Pancreas (tissue), 10 donors: ENCODE measurements around the gene ANKRD9. TPM values are rescaled to one million over a fixed set of nuclear protein-coding genes. Genes with fewer than 3 reads are reported as not detected.
A peak's percentile ranks its signal among the peaks of the same experiment; 100 is the strongest.

Source experiments
- ATAC-seq, 4 donors: fragments of 200-7000 bp; cut with Tn5 transposase; one replicate each; pipeline versions ENCODE4 v1.8.0 to v1.9.1; 2020; ENCODE audit warnings: mild to moderate bottlenecking in 4 of 4, moderate library complexity in 4 of 4
- DNase-seq, 6 donors: peaks; one replicate each; pipeline ENCODE4 v3.0.0-alpha.2; 2020
- FAIRE-seq: peaks from 2 replicates; lab custom pipeline; 2012; peaks lifted over from hg19 to GRCh38; lab: Jason Lieb, UNC
- H3K27ac ChIP-seq, 4 donors: fragments of 200-600 bp; sonication (generic); 1 replicate in 3 of 4; 2 replicates in 1 of 4; pipeline versions ENCODE4 v1.5.0 to v1.8.0; 2020
- H3K27me3 ChIP-seq, 4 donors: fragments of 200-600 bp; one replicate each; pipeline ENCODE4 v1.8.0; 2021
- H3K36me3 ChIP-seq, 3 donors: fragments of 200-600 bp; sonication (generic) in 1 of 3; one replicate each; pipeline versions ENCODE4 v1.5.0 to v1.8.0; 2020 to 2021
- H3K4me1 ChIP-seq, 3 donors: fragments of 200-600 bp; one replicate each; pipeline ENCODE4 v1.8.0; 2021
- H3K4me3 ChIP-seq, 4 donors: fragments of 200-600 bp; sonication (generic) in 2 of 4; one replicate each; pipeline versions ENCODE4 v1.5.0 to v1.8.0; 2020 to 2021
- H3K9me3 ChIP-seq, 4 donors: fragments of 200-600 bp; one replicate each; pipeline ENCODE4 v1.8.0; 2021
- CTCF ChIP-seq, 4 donors: fragments of 200-600 bp; sonication (generic) in 3 of 4; IDR thresholded peaks; one replicate each; pipeline versions ENCODE4 v1.5.0 to v1.8.0; 2021; ENCODE audit warnings: antibody characterized with exemption in 4 of 4
- WGBS, 2 donors: extraction: QIAGEN DNeasy Blood & Tissue Kit; methylation state at CpG; one replicate each; pipeline ENCODE4 v1.1.7; 2013; 5-methylcytosine and 5-hydroxymethylcytosine counted together
- intact Hi-C, 3 donors: fragments of 100-400 bp; cut with DNase I; formaldehyde crosslinking; loops; one replicate each; pipeline versions ENCODE4 v1.11.1 to v1.14.2; 2022
- polyA plus RNA-seq, 2 donors: library from polyadenylated mRNA; stranded (reverse); fragments of 200-250 nt; gene quantifications; one replicate each; pipeline ENCODE4 v1.2.3, GENCODE V29; 2013
- total RNA-seq, 6 donors: library from RNA; stranded (reverse); fragmentation: NEBNext Ultra II Directional in 4 of 6; extraction: Animal tissue kit (Norgen Biotek cat#: 25700) in 4 of 6; gene quantifications; one replicate each; pipeline versions ENCODE4 v1.2.1 to v1.2.4, GENCODE V29; 2021 to 2023
- donor health status: healthy with polysubstance abuse.
- donor health status: DM: no; HTN: no; CAD: no; lungs with moderate emphysema.
- donor health status: DM: no; HTN: no; CAD: no.
- donor health status: control.
- donor health status: control.
- donor health status: Bipolar disorder and iron deficiency.
- donor health status: DM: yes; HTN: yes; CAD: no.
- donor health status: DM: no; HTN: no; CAD: no.
- donor health status: DM: no; HTN: no; CAD: no.
- donor health status: DM: yes; HTN: yes; CAD: no.

The ANKRD9 gene
- total and polyA plus RNA-seq, 8 donors, result 5.4 to 14.4 (median 8.5) TPM

DNA sequence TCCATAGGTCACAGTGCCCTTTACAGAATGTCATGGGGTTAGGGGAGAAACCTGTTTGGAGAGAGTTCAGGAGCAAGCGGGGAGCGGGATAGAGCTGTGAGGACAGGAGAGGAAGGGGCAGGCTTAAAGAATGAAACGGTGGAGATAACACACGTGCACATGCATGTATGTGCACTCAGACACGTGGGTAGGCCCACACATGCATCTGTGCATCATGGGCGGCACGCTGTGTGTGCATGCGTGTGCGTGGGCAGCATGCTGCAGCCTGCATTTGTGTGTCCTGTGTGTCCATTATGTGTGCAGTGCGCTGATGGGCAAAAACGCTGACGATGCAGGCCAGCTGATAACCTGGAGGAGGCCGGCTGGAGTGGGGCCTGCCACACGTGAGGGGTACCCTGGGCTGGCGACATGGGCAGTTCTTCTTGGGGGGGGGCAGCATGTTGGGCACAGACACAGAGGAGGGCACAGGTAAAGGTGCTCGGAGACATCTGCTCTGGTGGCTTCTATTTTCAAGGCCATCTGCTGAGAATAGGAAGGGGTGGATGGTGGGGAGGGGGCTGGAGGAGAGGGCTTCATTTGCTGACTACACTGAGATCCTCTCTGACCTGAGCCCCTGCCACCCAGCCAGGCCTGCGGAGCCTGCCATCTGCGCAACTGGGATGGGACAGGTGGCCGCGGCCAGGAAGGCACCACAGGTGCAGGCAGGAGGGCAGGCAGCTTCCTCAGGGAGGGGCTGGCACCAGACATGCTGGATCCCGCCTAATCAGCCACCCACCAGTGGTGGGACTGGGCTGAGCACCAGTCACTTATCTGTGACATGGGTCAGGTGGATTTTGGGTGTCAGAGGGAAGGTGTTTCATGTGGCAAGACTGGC, 4.6 kb upstream of the ANKRD9 start:
- TF ChIP-seq CTCF (IDR thresholded peaks at IDR 0.05), result no peak
- ATAC-seq (no peak), DNase-seq (no peak), FAIRE-seq (no peak)
- no peaks in the 10 kb centered on the region for H3K36me3 ChIP-seq
- H3K27ac ChIP-seq, result no peak overlapping the region
- H3K4me1 ChIP-seq, result no peaks in the 10 kb centered on the region
- no peaks in the 10 kb centered on the region for H3K9me3 ChIP-seq
- 80 to 86% methylated on average over 21 of the region's 21 CpGs for WGBS, 2 donors
- intact Hi-C loops, result loop anchor here in 2 of 3 donors (5.0 kb wide), 2 partner anchors 67 to 77 kb away; no protein-coding TSS in a partner anchor
- no peaks in the 10 kb centered on the region for H3K27me3 ChIP-seq
- no peak overlapping the region for H3K4me3 ChIP-seq

GRCh38 chr14:102512793-102513300, 3.3 kb upstream of the ANKRD9 start:
- TF ChIP-seq CTCF (IDR thresholded peaks at IDR 0.05), result no peak
- no peak for ATAC-seq

DNA sequence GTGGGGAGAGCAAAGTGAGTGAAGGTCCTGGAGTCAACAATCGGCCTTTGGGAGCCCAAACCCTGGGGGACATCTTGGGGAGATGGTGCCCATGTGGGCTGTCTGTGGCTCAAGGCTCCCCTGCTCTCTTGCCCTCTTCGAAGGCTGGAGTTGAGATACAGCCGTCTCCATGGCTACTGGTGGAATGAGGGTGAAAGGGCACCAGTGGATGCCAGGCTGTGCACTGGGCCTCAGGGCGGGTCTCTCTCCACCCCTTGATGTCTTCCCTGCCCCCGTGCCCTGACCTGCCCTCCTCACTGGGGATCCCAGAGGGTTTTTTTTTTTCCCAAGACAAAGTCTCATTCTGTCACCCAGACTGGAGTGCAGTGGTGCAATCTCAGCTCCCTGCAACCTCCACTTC, 2.0 kb upstream of the ANKRD9 start:
- peaks cover 0 to 3% (median 0%) of the 10 kb centered on the region in 3 donors for H3K4me1 ChIP-seq
- no peak for FAIRE-seq
- H3K27me3 ChIP-seq, result no peaks in the 10 kb centered on the region
- H3K36me3 ChIP-seq, result no peaks in the 10 kb centered on the region
- no peak overlapping the region for H3K4me3 ChIP-seq
- WGBS, 2 donors, result 89% methylated on average over 5 of the region's 5 CpGs
- ATAC-seq, result no peak
- TF ChIP-seq CTCF (IDR thresholded peaks at IDR 0.05), result no peak
- intact Hi-C loops, result loop anchor here in 2 of 3 donors (5.0 kb wide), 2 partner anchors 64 to 74 kb away; no protein-coding TSS in a partner anchor
- no peak for DNase-seq
- H3K27ac ChIP-seq, result no peak overlapping the region
- no peaks in the 10 kb centered on the region for H3K9me3 ChIP-seq

More at GRCh38 chr14:102512793-102513300, 3.3 kb upstream of the ANKRD9 start:
- FAIRE-seq, result no peak
- no peaks in the 10 kb centered on the region for H3K27me3 ChIP-seq
- 82 to 83% methylated on average over 11 of the region's 11 CpGs for WGBS, 2 donors
- no peak overlapping the region for H3K27ac ChIP-seq
- H3K36me3 ChIP-seq, result no peaks in the 10 kb centered on the region
- H3K4me3 ChIP-seq, result no peak overlapping the region
- no peak for DNase-seq
- intact Hi-C loops, result loop anchor here in 2 of 3 donors (5.0 kb wide), 2 partner anchors 66 to 76 kb away; no protein-coding TSS in a partner anchor
- H3K4me1 ChIP-seq, result peaks cover 0 to 3% (median 0%) of the 10 kb centered on the region in 3 donors
- no peaks in the 10 kb centered on the region for H3K9me3 ChIP-seq

- 67 to 75% methylated on average over 19 of the region's 19 CpGs for WGBS, 2 donors
- DNase-seq (peak in 2 of 6 donors; percentile 38 to 45), FAIRE-seq (no peak), ATAC-seq (peak in 3 of 4 donors; percentile 14 to 19 (median 17))
- Histone ChIP-seq H3K4me3 (peak overlapping the region in 1 of 4 donors; percentile 68), H3K4me1 (peaks cover 0 to 3% (median 0%) of the 10 kb centered on the region in 3 donors), H3K9me3 (no peaks in the 10 kb centered on the region), H3K27ac (no peak overlapping the region), H3K27me3 (no peaks in the 10 kb centered on the region), H3K36me3 (no peaks in the 10 kb centered on the region)
- no peak for TF ChIP-seq CTCF (IDR thresholded peaks at IDR 0.05)
- intact Hi-C loops, result loop anchor here in 2 of 3 donors (5.0 kb wide), 2 partner anchors 64 to 74 kb away; no protein-coding TSS in a partner anchor
Observed at GRCh38 chr14:102510616-102511520, 1.3 kb upstream of the ANKRD9 start.
